HFFc6 (cell line): ENCODE data around the gene SLC44A5. TPM values are rescaled to one million over a fixed set of nuclear protein-coding genes. Genes with fewer than 3 reads are reported as not detected.

Experiments
- DNase-seq: peaks from one replicate; pipeline ENCODE4 v3.0.0-alpha.2; 2018
- H3K27ac Mint-ChIP-seq: 2 replicates; pipeline ENCODE4 v1.8.0; 2020; ENCODE audit warnings: mild to moderate bottlenecking, mixed read lengths
- H3K27me3 Mint-ChIP-seq: 2 replicates; pipeline ENCODE4 v1.8.0; 2021; ENCODE audit warnings: mild to moderate bottlenecking, moderate library complexity, mixed read lengths; ENCODE audit not compliant: insufficient read depth
- H3K36me3 Mint-ChIP-seq: 2 replicates; pipeline ENCODE4 v1.8.0; 2021; ENCODE audit warnings: low read depth, mixed read lengths
- H3K4me1 Mint-ChIP-seq: 2 replicates; pipeline ENCODE4 v1.8.0; 2020; ENCODE audit warnings: low read depth, mixed read lengths
- H3K4me3 Mint-ChIP-seq: 2 replicates; pipeline ENCODE4 v1.8.0; 2020; ENCODE audit warnings: mild to moderate bottlenecking, moderate library complexity, mixed read lengths
- H3K9me3 Mint-ChIP-seq: 2 replicates; pipeline ENCODE4 v1.8.0; 2020; ENCODE audit warnings: mild to moderate bottlenecking, mixed read lengths
- total RNA-seq, 6 experiments: library from RNA; stranded (reverse); fragmentation: NEBNext Ultra II Directional; extraction: Animal tissue kit (Norgen Biotek cat#: 25700); gene quantifications; 2 replicates in 1 of 6; 3 replicates in 5 of 6; pipeline ENCODE4 v1.2.3, GENCODE V29; 2021
- TF ChIP-seq, protein P1 (sequence below): fragments of 200-600 bp; sonication (generic); IDR thresholded peaks from 2 replicates; pipeline ENCODE4 v1.5.0; 2021; ENCODE audit warnings: antibody characterized with exemption, mild to moderate bottlenecking

Gene SLC44A5
- total RNA-seq, 6 experiments from 2014 or later: not detected

- no peaks in the 10 kb centered on the region for H3K4me1 Mint-ChIP-seq
- no peaks in the 10 kb centered on the region for H3K36me3 Mint-ChIP-seq
- TF ChIP-seq, protein P1, sequence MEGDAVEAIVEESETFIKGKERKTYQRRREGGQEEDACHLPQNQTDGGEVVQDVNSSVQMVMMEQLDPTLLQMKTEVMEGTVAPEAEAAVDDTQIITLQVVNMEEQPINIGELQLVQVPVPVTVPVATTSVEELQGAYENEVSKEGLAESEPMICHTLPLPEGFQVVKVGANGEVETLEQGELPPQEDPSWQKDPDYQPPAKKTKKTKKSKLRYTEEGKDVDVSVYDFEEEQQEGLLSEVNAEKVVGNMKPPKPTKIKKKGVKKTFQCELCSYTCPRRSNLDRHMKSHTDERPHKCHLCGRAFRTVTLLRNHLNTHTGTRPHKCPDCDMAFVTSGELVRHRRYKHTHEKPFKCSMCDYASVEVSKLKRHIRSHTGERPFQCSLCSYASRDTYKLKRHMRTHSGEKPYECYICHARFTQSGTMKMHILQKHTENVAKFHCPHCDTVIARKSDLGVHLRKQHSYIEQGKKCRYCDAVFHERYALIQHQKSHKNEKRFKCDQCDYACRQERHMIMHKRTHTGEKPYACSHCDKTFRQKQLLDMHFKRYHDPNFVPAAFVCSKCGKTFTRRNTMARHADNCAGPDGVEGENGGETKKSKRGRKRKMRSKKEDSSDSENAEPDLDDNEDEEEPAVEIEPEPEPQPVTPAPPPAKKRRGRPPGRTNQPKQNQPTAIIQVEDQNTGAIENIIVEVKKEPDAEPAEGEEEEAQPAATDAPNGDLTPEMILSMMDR: no peak
- no peaks in the 10 kb centered on the region for H3K27me3 Mint-ChIP-seq
- no peak overlapping the region for H3K4me3 Mint-ChIP-seq
- no peak for DNase-seq
- H3K9me3 Mint-ChIP-seq: peaks cover 21% of the 10 kb centered on the region
- no peak overlapping the region for H3K27ac Mint-ChIP-seq
Measured at GRCh38 chr1:75502776-75503175, 108.1 kb downstream of the SLC44A5 start.

GRCh38 chr1:75501577-75502295, 109.2 kb downstream of the SLC44A5 start:
- Mint-ChIP-seq H3K27ac (no peak overlapping the region), H3K27me3 (no peaks in the 10 kb centered on the region), H3K4me1 (no peaks in the 10 kb centered on the region), H3K9me3 (peaks cover 15% of the 10 kb centered on the region), H3K36me3 (no peaks in the 10 kb centered on the region), H3K4me3 (no peak overlapping the region)
- no peak for DNase-seq
- TF ChIP-seq, protein P1: no peak

DNA sequence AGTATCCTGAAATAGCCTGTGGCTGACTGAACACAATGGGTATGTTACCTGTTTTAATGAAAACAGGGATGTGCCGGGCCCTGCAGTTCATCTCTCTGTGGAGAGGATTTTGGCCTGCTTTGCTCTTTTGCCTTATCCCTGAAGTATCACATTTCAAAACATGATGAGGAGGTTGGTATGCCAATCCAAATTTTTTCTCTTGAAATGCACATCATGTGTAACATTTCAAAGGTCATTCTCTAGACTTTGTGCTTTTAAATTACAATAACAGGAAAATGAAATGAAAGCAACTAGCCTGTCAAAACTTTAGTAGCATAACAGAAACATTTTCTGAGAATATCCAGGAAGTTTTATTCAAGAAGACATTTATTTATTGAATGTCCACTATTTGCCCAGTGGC, 118.9 kb downstream of the SLC44A5 start:
- Mint-ChIP-seq H3K36me3 (no peaks in the 10 kb centered on the region), H3K27me3 (no peaks in the 10 kb centered on the region), H3K27ac (no peak overlapping the region), H3K4me1 (no peaks in the 10 kb centered on the region), H3K4me3 (no peak overlapping the region), H3K9me3 (peaks cover 33% of the 10 kb centered on the region)
- TF ChIP-seq, protein P1: no peak
- no peak for DNase-seq

GRCh38 chr1:75487399-75487798, 123.5 kb downstream of the SLC44A5 start:
- no peak for DNase-seq
- Mint-ChIP-seq H3K27ac (no peak overlapping the region), H3K9me3 (peaks cover 22% of the 10 kb centered on the region), H3K36me3 (0 out of 2 replicates have a peak, but pooled peaks cover 6% of the 10 kb centered on the region), H3K27me3 (no peaks in the 10 kb centered on the region), H3K4me1 (no peaks in the 10 kb centered on the region), H3K4me3 (no peak overlapping the region)
- TF ChIP-seq, protein P1: no peak

- Mint-ChIP-seq H3K4me3 (no peak overlapping the region), H3K4me1 (no peaks in the 10 kb centered on the region), H3K36me3 (0 out of 2 replicates have a peak, but pooled peaks cover 6% of the 10 kb centered on the region), H3K27me3 (no peaks in the 10 kb centered on the region), H3K27ac (no peak overlapping the region), H3K9me3 (peaks cover 15% of the 10 kb centered on the region)
- TF ChIP-seq, protein P1: no peak
- DNase-seq: no peak
Measured at GRCh38 chr1:75484789-75485188, 126.1 kb downstream of the SLC44A5 start.
